ENCODE data around the gene FLNB. TPM values are rescaled to one million over a fixed set of nuclear protein-coding genes. Genes with fewer than 3 reads are reported as not detected.

The FLNB gene
- polyA plus RNA-seq, 3 donors, result 0.47 to 4.0 (median 2.1) TPM

- Histone ChIP-seq H3K4me1 (ENCODE audit: control insufficient read depth in 1 of 2, insufficient read depth in 2 of 2, low read length in 2 of 2) (peaks cover 22 to 26% of the 10 kb centered on the region in 2 donors), H3K9me3 (replicated peaks in 1 of 2; ENCODE audit: control insufficient read depth in 1 of 2, insufficient read depth in 1 of 2, low read length in 2 of 2) (no peaks in the 10 kb centered on the region), H3K79me2 (ENCODE audit: insufficient read depth, low read length) (peaks cover 52% of the 10 kb centered on the region), H3K4me2 (replicated peaks; ENCODE audit: extremely low read depth, low read length, poor library complexity, severe bottlenecking) (no peak overlapping the region), H3K9ac (ENCODE audit: insufficient read depth, low read length, poor library complexity, severe bottlenecking) (no peak overlapping the region), H3K36me3 (replicated peaks in 1 of 2; ENCODE audit: control insufficient read depth in 1 of 2, insufficient read depth in 2 of 2, low read length in 2 of 2) (no peaks in the 10 kb centered on the region), H3K27ac (ENCODE audit: low read depth in 1 of 2, low read length in 2 of 2) (no peak overlapping the region), H3K27me3 (ENCODE audit: control insufficient read depth in 2 of 2, insufficient read depth in 2 of 2, low read length in 2 of 2) (no peaks in the 10 kb centered on the region), H4K20me1 (ENCODE audit: insufficient read depth, low read length) (no peaks in the 10 kb centered on the region), H2AFZ (ENCODE audit: insufficient read depth, low read depth, low read length, poor library complexity, severe bottlenecking) (no peak overlapping the region), H3K4me3 (replicated peaks in 1 of 3; ENCODE audit: low read depth in 2 of 3, low read length in 3 of 3) (no peak overlapping the region)
- Mint-ChIP-seq H3K9me3 (peaks cover 0 to 2% (median 0%) of the 10 kb centered on the region in 7 donors), H3K36me3 (no peaks in the 10 kb centered on the region), H3K27ac (no peak overlapping the region), H3K4me3 (no peak overlapping the region), H3K4me1 (peaks cover 40% of the 10 kb centered on the region), H3K27me3 (ENCODE audit: low read depth in 3 of 3) (no peaks in the 10 kb centered on the region)
- TF ChIP-seq CTCF (IDR thresholded peaks at IDR 0.05), result no peak
- intact Hi-C loops (cut with micrococcal nuclease), result no loop called here
- WGBS (ENCODE audit: insufficient coverage), result 77% methylated on average over 5 of the region's 5 CpGs
- DNase-seq, result no peak
Measured at GRCh38 chr3:58047826-58048225, 39.6 kb downstream of the FLNB start.

GRCh38 chr3:58048301-58048700 lies 40.1 kb downstream of the FLNB start:
- 17% methylated on average over 2 of the region's 4 CpGs for WGBS (ENCODE audit: insufficient coverage)
- H3K4me1 Mint-ChIP-seq, result peaks cover 42% of the 10 kb centered on the region
- TF ChIP-seq CTCF (IDR thresholded peaks at IDR 0.05), result no peak
- Histone ChIP-seq H3K9ac (ENCODE audit: insufficient read depth, low read length, poor library complexity, severe bottlenecking) (no peak overlapping the region), H2AFZ (ENCODE audit: insufficient read depth, low read depth, low read length, poor library complexity, severe bottlenecking) (no peak overlapping the region), H3K4me2 (replicated peaks; ENCODE audit: extremely low read depth, low read length, poor library complexity, severe bottlenecking) (no peak overlapping the region), H3K36me3 (replicated peaks in 1 of 2; ENCODE audit: control insufficient read depth in 1 of 2, insufficient read depth in 2 of 2, low read length in 2 of 2) (no peaks in the 10 kb centered on the region), H3K27me3 (ENCODE audit: control insufficient read depth in 2 of 2, insufficient read depth in 2 of 2, low read length in 2 of 2) (no peaks in the 10 kb centered on the region), H3K4me1 (ENCODE audit: control insufficient read depth in 1 of 2, insufficient read depth in 2 of 2, low read length in 2 of 2) (peaks cover 22 to 27% of the 10 kb centered on the region in 2 donors), H3K4me3 (replicated peaks in 1 of 3; ENCODE audit: low read depth in 2 of 3, low read length in 3 of 3) (no peak overlapping the region), H3K27ac (ENCODE audit: low read depth in 1 of 2, low read length in 2 of 2) (no peak overlapping the region), H3K79me2 (ENCODE audit: insufficient read depth, low read length) (peaks cover 47% of the 10 kb centered on the region), H3K9me3 (replicated peaks in 1 of 2; ENCODE audit: control insufficient read depth in 1 of 2, insufficient read depth in 1 of 2, low read length in 2 of 2) (no peaks in the 10 kb centered on the region), H4K20me1 (ENCODE audit: insufficient read depth, low read length) (no peaks in the 10 kb centered on the region)
- no peak overlapping the region for H3K4me3 Mint-ChIP-seq
- no peaks in the 10 kb centered on the region for H3K36me3 Mint-ChIP-seq
- peaks cover 0 to 2% (median 0%) of the 10 kb centered on the region in 7 donors for H3K9me3 Mint-ChIP-seq
- intact Hi-C loops (cut with micrococcal nuclease), result no loop called here
- no peaks in the 10 kb centered on the region for H3K27me3 Mint-ChIP-seq (ENCODE audit: low read depth in 3 of 3)
- DNase-seq, result no peak
- H3K27ac Mint-ChIP-seq, result no peak overlapping the region
